ENCODE measurements around the gene NSMF. TPM values are rescaled to one million over a fixed set of nuclear protein-coding genes. Genes with fewer than 3 reads are reported as not detected.

Gene NSMF
- total and polyA plus RNA-seq, 2 donors (not counting 3 experiments of a cell fraction or from before 2014, with no cell fraction given): 43.3 to 53.7 TPM

GRCh38 chr9:137486141-137486490, 27.0 kb upstream of the NSMF start:
- POLR2A ChIA-PET: no interaction called here

More at GRCh38 chr9:137486141-137486490, 27.0 kb upstream of the NSMF start:
- BruUV-seq (replicated peaks): no TSS peak
- intact Hi-C loops (cut with micrococcal nuclease) (no loop called here), dilution Hi-C loops (cut with MboI; ENCODE audit: extremely low pct_ligation_motif_present, low sequenced_read_pairs) (no loop called here)
- Histone ChIP-seq H3K4me2 (ENCODE audit: insufficient read depth, low read length) (no peak overlapping the region), H3K36me3 (ENCODE audit: control insufficient read depth in 2 of 2, extremely low read depth in 1 of 2, insufficient read depth in 2 of 2, low read length in 2 of 2) (no peaks in the 10 kb centered on the region), H3K9ac (replicated peaks; ENCODE audit: extremely low read depth, insufficient read depth, low read length) (no peak overlapping the region), H3K27ac (ENCODE audit: insufficient read depth, low read depth, low read length) (no peak overlapping the region), H3K79me2 (ENCODE audit: control insufficient read depth, insufficient read depth, low read length) (no peaks in the 10 kb centered on the region), H3K9me3 (replicated peaks; ENCODE audit: control insufficient read depth, insufficient read depth, low read length) (no peaks in the 10 kb centered on the region), H3K9me1 (replicated peaks; ENCODE audit: control insufficient read depth, extremely low read depth, insufficient read depth, low read length) (no peaks in the 10 kb centered on the region), H3K27me3 (ENCODE audit: control insufficient read depth in 2 of 2, insufficient read depth in 2 of 2, low read length in 2 of 2) (no peaks in the 10 kb centered on the region), H4K20me1 (replicated peaks; ENCODE audit: control insufficient read depth, extremely low read depth, insufficient read depth, low read length) (no peaks in the 10 kb centered on the region), H3K4me1 (ENCODE audit: control insufficient read depth, extremely low read depth, insufficient read depth, low read length) (peaks cover 6% of the 10 kb centered on the region), H2AFZ (ENCODE audit: low read depth, low read length) (no peak overlapping the region), H3K4me3 (replicated peaks in 1 of 3; ENCODE audit: insufficient read depth in 1 of 3, low read depth in 1 of 3, low read length in 3 of 3) (no peak overlapping the region)
- DNase-seq (ENCODE audit: low read depth, low spot score): no peak
- TF ChIP-seq MYC (IDR thresholded peaks at IDR 0.05; ENCODE audit: low read depth, low read length): no peak
- TF ChIP-seq, protein P1, sequence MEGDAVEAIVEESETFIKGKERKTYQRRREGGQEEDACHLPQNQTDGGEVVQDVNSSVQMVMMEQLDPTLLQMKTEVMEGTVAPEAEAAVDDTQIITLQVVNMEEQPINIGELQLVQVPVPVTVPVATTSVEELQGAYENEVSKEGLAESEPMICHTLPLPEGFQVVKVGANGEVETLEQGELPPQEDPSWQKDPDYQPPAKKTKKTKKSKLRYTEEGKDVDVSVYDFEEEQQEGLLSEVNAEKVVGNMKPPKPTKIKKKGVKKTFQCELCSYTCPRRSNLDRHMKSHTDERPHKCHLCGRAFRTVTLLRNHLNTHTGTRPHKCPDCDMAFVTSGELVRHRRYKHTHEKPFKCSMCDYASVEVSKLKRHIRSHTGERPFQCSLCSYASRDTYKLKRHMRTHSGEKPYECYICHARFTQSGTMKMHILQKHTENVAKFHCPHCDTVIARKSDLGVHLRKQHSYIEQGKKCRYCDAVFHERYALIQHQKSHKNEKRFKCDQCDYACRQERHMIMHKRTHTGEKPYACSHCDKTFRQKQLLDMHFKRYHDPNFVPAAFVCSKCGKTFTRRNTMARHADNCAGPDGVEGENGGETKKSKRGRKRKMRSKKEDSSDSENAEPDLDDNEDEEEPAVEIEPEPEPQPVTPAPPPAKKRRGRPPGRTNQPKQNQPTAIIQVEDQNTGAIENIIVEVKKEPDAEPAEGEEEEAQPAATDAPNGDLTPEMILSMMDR (IDR thresholded peaks at IDR 0.05; ENCODE audit: extremely low read depth in 1 of 2, insufficient read depth in 1 of 2, low read depth in 1 of 2, low read length in 2 of 2): no peak
- no peak for TF ChIP-seq FOS (IDR thresholded peaks at IDR 0.05; ENCODE audit: borderline replicate concordance, insufficient read depth, low read length)
- TF ChIP-seq JUN (IDR thresholded peaks at IDR 0.05; ENCODE audit: borderline replicate concordance, insufficient read depth, insufficient read length, low read depth): no peak
- no peak for TF ChIP-seq EZH2 (IDR thresholded peaks at IDR 0.05; ENCODE audit: borderline replicate concordance, low read depth, low read length, severe bottlenecking)
- no peak for TF ChIP-seq GATA2 (IDR thresholded peaks at IDR 0.05; ENCODE audit: insufficient read depth, insufficient read length, low read depth, low read length)
- TF ChIP-seq, protein P2, sequence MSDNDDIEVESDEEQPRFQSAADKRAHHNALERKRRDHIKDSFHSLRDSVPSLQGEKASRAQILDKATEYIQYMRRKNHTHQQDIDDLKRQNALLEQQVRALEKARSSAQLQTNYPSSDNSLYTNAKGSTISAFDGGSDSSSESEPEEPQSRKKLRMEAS (IDR thresholded peaks at IDR 0.05; ENCODE audit: insufficient read depth, insufficient read length): no peak
- TF ChIP-seq POLR2A (IDR thresholded peaks at IDR 0.05; ENCODE audit: low read depth, low read length): no peak
- TF ChIP-seq POLR2AphosphoS5 (IDR thresholded peaks at IDR 0.05; ENCODE audit: insufficient read depth, low read depth, low read length): no peak
- no peak for FAIRE-seq
- CTCF ChIA-PET: interaction anchor here (0.6 to 0.9 kb wide), 2 partner anchors 20 to 63 kb away, joined by 3 to 6 read pairs; partner anchors contain the start of genes EXD3 and NOXA1
